ENCODE data around the gene PNPLA5.

Gene PNPLA5

DNA sequence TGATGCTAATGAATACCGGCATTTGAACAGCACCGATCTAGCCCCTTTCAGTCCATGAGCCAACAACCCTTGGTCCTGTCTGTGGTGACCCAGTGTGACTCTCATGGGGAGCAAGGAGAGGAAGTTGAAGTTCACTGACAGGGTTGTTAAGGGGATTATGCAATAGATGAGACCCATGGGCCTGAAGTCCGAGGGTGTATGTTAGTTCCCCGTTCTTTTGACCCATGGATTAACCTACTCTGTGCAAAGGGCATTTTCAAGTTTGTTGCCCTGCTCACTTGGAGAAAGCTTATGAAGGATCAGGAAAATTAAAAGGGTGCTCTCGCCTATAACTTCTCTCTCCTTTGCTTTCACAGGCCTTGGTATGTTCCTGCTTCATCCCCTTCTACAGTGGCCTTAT is 36.7 kb upstream of the PNPLA5 start:
- no peak overlapping the region for H3K9ac ChIP-seq
- H3K4me3 ChIP-seq (ENCODE audit: low read depth, low read length): no peak overlapping the region
- H3K27ac ChIP-seq: no peak overlapping the region
- H3K27me3 ChIP-seq (ENCODE audit: control insufficient read depth, insufficient read depth, low read length): no peaks in the 10 kb centered on the region
- H3K36me3 ChIP-seq (ENCODE audit: control insufficient read depth, insufficient read depth, low read length): no peaks in the 10 kb centered on the region
- no peaks in the 10 kb centered on the region for H3K9me3 ChIP-seq (ENCODE audit: control insufficient read depth, low read length)
- no peaks in the 10 kb centered on the region for H3K4me1 ChIP-seq
- H2AFZ ChIP-seq: no peak overlapping the region
- TF ChIP-seq, protein P1, sequence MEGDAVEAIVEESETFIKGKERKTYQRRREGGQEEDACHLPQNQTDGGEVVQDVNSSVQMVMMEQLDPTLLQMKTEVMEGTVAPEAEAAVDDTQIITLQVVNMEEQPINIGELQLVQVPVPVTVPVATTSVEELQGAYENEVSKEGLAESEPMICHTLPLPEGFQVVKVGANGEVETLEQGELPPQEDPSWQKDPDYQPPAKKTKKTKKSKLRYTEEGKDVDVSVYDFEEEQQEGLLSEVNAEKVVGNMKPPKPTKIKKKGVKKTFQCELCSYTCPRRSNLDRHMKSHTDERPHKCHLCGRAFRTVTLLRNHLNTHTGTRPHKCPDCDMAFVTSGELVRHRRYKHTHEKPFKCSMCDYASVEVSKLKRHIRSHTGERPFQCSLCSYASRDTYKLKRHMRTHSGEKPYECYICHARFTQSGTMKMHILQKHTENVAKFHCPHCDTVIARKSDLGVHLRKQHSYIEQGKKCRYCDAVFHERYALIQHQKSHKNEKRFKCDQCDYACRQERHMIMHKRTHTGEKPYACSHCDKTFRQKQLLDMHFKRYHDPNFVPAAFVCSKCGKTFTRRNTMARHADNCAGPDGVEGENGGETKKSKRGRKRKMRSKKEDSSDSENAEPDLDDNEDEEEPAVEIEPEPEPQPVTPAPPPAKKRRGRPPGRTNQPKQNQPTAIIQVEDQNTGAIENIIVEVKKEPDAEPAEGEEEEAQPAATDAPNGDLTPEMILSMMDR (IDR thresholded peaks at IDR 0.05): no peak
- H3K79me2 ChIP-seq: no peaks in the 10 kb centered on the region
- H3K4me2 ChIP-seq (ENCODE audit: low read length): no peak overlapping the region

DNA sequence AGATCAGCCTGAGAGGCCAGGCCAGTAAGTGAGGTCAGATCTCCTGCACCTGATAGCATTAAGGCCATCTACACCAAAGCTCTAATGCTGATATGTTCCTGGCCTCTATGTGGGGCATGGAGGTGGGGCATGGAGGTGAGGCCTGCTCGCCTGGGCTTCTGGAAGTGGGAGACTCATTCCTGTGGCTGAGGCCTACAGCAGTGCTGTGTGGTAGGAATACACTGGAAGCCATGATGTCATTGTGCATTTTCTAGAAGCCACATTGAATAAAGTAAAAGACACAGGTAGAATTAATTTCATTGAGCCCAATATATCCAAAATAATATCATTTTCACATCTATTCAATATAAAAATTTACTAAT is 34.5 kb upstream of the PNPLA5 start:
- TF ChIP-seq, protein P1 (IDR thresholded peaks at IDR 0.05): no peak
- Histone ChIP-seq H3K4me3 (ENCODE audit: low read depth, low read length) (no peak overlapping the region), H3K9ac (no peak overlapping the region), H3K9me3 (ENCODE audit: control insufficient read depth, low read length) (no peaks in the 10 kb centered on the region), H3K4me1 (no peaks in the 10 kb centered on the region), H3K27me3 (ENCODE audit: control insufficient read depth, insufficient read depth, low read length) (no peaks in the 10 kb centered on the region), H3K36me3 (ENCODE audit: control insufficient read depth, insufficient read depth, low read length) (no peaks in the 10 kb centered on the region), H3K4me2 (ENCODE audit: low read length) (no peak overlapping the region), H3K79me2 (no peaks in the 10 kb centered on the region), H2AFZ (no peak overlapping the region), H3K27ac (no peak overlapping the region)

DNA sequence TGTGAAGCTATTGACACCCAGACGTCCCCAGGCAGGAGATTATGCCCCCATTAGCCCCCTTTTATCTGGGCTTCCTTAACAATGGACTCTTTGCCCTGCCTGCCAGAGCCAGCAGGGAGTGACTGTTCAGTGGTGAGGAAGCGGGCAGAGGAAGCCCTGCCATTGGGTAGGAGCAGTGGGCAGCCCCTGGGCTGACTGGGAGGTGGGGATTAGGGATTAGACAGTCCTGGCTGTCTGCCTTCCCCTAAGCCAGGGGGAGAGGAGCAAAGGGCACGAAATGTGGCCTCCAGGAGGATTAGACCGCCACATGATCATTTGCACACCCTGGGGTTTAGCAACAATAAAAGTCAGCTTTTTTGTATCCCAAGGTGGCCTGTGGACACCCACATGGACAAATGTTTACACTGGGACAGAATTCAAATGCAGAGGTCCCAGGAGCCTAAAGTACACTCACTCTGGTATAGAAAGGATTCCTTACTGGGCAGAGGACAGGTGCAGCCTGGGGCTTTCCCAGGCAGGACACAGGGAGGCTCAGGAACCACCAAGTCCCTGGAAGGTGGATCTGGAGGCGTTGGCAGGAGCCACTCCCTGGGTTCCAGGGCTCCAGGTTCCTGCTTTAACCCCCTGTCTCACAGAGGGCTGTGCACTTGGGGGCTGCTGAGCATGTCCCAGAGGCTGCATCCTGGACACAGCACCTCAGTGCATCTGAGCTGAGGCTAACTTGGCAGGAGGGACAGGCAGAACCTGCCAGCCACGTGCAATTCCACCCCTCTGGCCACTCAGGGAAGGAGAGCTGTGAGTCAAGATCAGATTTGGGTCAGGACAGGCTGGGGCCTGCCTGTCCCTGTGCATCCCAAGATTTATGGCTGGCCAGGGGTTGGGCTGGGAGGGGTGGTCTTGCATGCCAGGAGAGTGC is 33.9 kb upstream of the PNPLA5 start:
- Histone ChIP-seq H3K4me1 (no peaks in the 10 kb centered on the region), H3K4me2 (ENCODE audit: low read length) (no peak overlapping the region), H3K79me2 (no peaks in the 10 kb centered on the region), H3K4me3 (ENCODE audit: low read depth, low read length) (no peak overlapping the region), H2AFZ (no peak overlapping the region), H3K36me3 (ENCODE audit: control insufficient read depth, insufficient read depth, low read length) (no peaks in the 10 kb centered on the region), H3K27me3 (ENCODE audit: control insufficient read depth, insufficient read depth, low read length) (no peaks in the 10 kb centered on the region), H3K27ac (no peak overlapping the region), H3K9ac (no peak overlapping the region), H3K9me3 (ENCODE audit: control insufficient read depth, low read length) (no peaks in the 10 kb centered on the region)
- TF ChIP-seq, protein P1 (IDR thresholded peaks at IDR 0.05): no peak

DNA sequence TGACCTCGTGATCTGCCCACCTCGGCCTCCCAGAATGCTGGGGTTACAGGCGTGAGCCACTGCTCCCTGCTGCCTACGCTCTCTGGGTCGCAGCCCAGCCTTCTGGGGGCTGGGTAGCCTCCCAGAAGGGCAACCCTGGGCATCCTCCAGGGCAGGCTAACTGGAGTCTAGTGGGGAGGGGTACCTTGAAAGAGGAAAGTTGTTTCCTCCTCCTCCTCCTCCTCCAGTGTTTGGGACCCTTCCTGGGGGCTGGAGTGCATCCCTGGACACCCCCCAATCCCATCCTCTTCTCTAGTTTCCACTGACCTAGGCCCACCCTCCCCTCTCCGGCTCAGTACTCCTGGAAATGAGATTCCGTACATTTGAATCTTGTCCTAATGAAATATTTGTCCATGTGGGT is 33.1 kb upstream of the PNPLA5 start:
- Histone ChIP-seq H3K9me3 (ENCODE audit: control insufficient read depth, low read length) (no peaks in the 10 kb centered on the region), H3K4me3 (ENCODE audit: low read depth, low read length) (no peak overlapping the region), H3K36me3 (ENCODE audit: control insufficient read depth, insufficient read depth, low read length) (no peaks in the 10 kb centered on the region), H3K9ac (no peak overlapping the region), H3K4me1 (no peaks in the 10 kb centered on the region), H3K27me3 (ENCODE audit: control insufficient read depth, insufficient read depth, low read length) (no peaks in the 10 kb centered on the region), H3K27ac (no peak overlapping the region), H2AFZ (no peak overlapping the region), H3K4me2 (ENCODE audit: low read length) (no peak overlapping the region), H3K79me2 (no peaks in the 10 kb centered on the region)
- TF ChIP-seq, protein P1 (IDR thresholded peaks at IDR 0.05): no peak

Data from parathyroid adenoma (tissue), 2 donors.